Fibroblast of the aortic adventitia (primary cell): ENCODE results near the gene SGSM1. TPM values are rescaled to one million over a fixed set of nuclear protein-coding genes. Genes with fewer than 3 reads are reported as not detected.

Source experiments
- DNase-seq: peaks from one replicate; pipeline ENCODE4 v3.0.0-alpha.2; 2010; ENCODE audit warnings: low read depth
- H3K4me3 ChIP-seq: 2 replicates; pipeline ENCODE4 v1.5.1; 2011; ENCODE audit warnings: low read depth, mild to moderate bottlenecking, control low read depth, low read length, moderate library complexity
- CTCF ChIP-seq: IDR thresholded peaks from 2 replicates; pipeline ENCODE4 v1.5.1; 2011; ENCODE audit warnings: mild to moderate bottlenecking, low read length, control low read depth, inconsistent platforms; ENCODE audit not compliant: insufficient read depth
- total RNA-seq: library from RNA; depleted of rRNA; stranded (reverse); fragments of >200 nt; gene quantifications from 2 replicates; pipeline ENCODE4 v1.2.3, GENCODE V29; 2012; ENCODE audit warnings: low replicate concordance

The SGSM1 gene
- total RNA-seq, 1 donor, result not detected

GRCh38 chr22:24819487-24819886 lies 13.5 kb downstream of the SGSM1 start:
- no peak overlapping the region for H3K4me3 ChIP-seq
- no peak for DNase-seq
- TF ChIP-seq CTCF, result no peak

- TF ChIP-seq CTCF, result no peak
- peak; percentile 34 for DNase-seq
- no peak overlapping the region for H3K4me3 ChIP-seq
Observed at GRCh38 chr22:24819911-24820461, 14.0 kb downstream of the SGSM1 start.

- no peak for TF ChIP-seq CTCF
- no peak for DNase-seq
Observed at GRCh38 chr22:24822471-24822870, 16.5 kb downstream of the SGSM1 start.

GRCh38 chr22:24823787-24824186 lies 17.8 kb downstream of the SGSM1 start:
- TF ChIP-seq CTCF, result no peak
- no peak overlapping the region for H3K4me3 ChIP-seq
- DNase-seq, result no peak

More at GRCh38 chr22:24822471-24822870, 16.5 kb downstream of the SGSM1 start:
- no peak overlapping the region for H3K4me3 ChIP-seq

- H3K4me3 ChIP-seq, result no peak overlapping the region
- no peak for DNase-seq
- no peak for TF ChIP-seq CTCF
Observed at GRCh38 chr22:24824250-24824649, 18.2 kb downstream of the SGSM1 start.

GRCh38 chr22:24824915-24825314 lies 18.9 kb downstream of the SGSM1 start:
- no peak for DNase-seq
- no peak overlapping the region for H3K4me3 ChIP-seq
- no peak for TF ChIP-seq CTCF

GRCh38 chr22:24826710-24827285 lies 20.8 kb downstream of the SGSM1 start:
- no peak for TF ChIP-seq CTCF
- no peak for DNase-seq
- no peak overlapping the region for H3K4me3 ChIP-seq
